Activated CD8-positive, alpha-beta memory T cell treated with anti-CD3 and anti-CD28 coated beads, Interleukin-2, amount 50 U/mL, for 24 hours (primary cell): ENCODE measurements around the gene NR2F1-AS1.

Experiments used
- DNase-seq: peaks from one replicate; pipeline ENCODE4 v3.0.0-alpha.2; 2020; ENCODE audit errors: extremely low read depth

NR2F1-AS1 gene

DNA sequence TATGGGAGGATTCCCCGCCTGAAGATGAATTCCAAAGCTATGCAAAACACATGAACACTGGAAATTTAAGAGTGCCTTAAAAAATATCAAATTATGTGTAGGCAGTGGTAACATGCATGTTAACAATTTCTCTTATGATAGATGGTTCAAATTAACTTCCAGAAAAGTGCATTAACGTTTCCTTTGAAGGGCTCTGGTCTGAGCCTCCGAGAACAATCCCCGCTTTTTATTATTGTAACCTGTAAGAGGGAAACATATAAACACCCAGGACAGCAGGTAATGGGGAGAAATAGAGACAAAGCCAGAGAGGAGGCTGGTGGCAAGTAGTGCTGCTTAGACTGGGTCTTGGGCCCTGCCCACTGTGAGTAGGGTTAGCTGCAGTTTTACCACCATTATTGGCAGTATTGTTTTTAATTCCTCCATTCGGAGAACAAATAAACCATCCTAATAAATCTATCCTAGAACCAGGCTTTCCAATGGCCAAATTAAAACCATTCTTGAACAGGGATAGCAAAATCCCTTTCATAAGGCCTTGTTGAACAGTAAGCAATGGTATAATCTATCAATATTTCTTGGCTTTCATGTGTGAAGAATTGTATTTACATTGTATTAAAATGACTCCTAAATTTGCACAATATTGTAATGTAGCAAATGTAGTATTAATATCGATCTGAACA, 8.3 kb upstream of the NR2F1-AS1 start:
- no peak for DNase-seq

GRCh38 chr5:93588352-93589151, 7.5 kb upstream of the NR2F1-AS1 start:
- DNase-seq: no peak

GRCh38 chr5:93587597-93588351, 6.8 kb upstream of the NR2F1-AS1 start:
- no peak for DNase-seq

DNA sequence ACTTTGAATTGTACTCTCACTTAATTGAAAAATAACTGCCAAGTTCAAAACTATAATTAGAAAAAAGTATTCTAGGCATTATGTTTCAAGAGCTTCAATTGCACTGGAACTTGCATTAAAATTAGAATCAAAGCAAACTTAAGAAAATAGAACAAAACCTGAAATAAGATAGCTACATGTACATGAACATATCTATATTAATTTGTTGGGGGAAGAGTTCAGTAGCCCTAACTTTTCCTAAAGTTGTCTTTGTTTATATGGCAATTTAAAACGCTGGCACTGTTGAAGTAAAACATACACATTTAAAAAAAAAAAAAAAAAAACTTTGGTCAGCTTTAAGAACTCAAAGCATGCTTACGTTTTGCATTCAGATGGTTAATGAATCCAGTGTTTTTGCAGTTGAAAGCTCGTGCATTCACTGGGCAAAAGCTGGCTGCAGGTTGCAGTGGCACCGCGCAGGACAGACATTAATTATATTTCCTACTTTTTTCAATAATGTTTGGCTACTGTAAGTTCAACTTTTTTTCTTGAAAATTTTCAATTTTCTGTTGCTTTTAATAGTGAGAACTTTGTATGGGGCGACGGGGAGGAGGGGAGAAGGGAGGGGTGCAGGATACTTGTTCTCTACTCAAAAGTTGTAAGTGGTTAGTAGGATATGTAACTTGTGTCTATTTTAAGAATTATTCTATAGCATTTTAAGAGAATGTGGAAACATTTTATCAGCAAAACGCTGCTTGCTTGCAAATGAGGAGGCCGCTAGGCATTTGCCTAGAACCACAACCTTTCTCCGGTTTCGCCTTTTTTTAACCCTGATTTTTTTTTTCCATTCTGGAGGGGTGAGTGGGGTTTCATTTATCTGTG, 5.9 kb upstream of the NR2F1-AS1 start:
- no peak for DNase-seq

GRCh38 chr5:93585767-93586385, 4.9 kb upstream of the NR2F1-AS1 start:
- DNase-seq: no peak

DNA sequence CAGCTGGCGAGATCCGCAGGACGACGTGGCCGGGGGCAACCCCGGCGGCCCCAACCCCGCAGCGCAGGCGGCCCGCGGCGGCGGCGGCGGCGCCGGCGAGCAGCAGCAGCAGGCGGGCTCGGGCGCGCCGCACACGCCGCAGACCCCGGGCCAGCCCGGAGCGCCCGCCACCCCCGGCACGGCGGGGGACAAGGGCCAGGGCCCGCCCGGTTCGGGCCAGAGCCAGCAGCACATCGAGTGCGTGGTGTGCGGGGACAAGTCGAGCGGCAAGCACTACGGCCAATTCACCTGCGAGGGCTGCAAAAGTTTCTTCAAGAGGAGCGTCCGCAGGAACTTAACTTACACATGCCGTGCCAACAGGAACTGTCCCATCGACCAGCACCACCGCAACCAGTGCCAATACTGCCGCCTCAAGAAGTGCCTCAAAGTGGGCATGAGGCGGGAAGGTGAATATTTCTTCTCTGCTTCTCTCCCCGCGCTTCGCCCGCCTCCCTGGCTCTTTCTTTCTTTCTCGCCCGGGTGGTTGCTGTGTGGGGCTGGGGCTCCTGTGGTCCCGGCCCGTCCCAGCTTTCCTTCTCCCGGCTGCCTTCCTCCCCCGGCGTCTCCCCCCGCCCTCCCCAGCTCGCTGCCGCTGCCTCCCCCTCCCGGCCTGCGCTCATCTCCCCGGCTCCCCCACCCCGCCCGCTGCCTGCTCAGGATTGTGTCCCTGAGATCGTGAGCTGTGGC, 4.2 kb upstream of the NR2F1-AS1 start:
- DNase-seq: no peak

DNA sequence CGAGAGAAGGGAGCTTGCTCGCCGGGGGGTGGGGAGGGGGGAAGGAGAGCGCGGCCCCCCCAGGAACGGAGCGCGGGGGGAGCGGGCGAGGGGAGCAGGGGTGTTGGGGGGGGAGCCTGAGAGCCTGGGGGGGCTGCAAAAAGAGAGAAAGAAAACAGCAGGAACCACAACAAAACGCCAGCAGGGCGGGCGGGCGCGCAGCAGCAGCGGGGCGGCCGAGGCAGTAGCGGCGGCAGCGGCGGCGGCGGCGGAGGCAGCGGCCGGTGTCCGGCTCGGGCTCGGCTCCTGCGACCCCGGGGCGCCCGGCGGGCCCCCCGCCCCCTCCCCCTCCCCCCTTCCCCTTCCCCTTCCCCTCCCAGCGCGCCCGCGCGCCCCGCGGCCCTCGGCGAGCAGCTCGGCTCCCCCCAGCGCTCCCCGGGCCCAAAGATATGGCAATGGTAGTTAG, 3.6 kb upstream of the NR2F1-AS1 start:
- no peak for DNase-seq

DNA sequence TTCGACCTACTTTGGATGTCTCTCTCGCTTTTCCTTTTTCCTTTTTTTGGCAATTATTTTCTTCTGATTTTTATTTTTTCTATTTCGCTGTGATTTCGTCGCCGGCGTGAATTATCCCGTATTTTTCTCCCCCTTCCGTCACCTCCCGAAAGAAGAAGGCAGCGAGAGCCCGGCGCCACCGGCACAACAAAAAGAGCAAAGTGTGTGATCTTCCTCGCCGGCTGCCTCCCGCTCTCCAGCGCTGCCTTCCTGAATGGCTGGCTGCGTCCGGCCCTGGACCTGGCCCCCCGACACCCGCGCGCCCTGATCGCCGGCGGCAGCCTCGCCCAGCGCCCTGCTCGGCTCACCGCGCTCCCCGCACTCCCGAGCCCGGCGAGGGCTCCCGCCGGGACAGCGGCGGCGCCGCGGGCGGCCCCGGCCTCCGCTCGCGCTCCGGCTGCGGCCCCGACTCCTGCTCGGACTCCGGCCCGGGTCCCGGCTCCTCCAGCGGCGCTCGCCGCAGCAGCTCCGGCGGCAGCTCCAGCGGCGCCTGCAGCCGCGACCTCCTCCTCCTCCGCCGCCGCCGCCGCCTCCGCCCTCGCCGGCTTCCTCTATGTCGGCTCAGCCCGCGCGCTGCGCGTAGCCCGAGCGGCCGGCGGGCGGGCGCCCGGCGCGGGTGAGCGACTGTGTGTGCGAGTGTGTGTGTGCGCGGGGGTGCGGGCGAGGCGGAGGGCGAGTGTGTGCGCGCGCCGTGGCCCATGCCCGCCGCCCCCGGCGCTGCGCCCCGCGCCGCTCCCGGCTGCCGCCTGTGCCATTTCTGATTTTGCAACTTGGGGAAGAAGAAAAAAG, 3.0 kb upstream of the NR2F1-AS1 start:
- no peak for DNase-seq

GRCh38 chr5:93583439-93583767, 2.4 kb upstream of the NR2F1-AS1 start:
- DNase-seq: no peak

DNA sequence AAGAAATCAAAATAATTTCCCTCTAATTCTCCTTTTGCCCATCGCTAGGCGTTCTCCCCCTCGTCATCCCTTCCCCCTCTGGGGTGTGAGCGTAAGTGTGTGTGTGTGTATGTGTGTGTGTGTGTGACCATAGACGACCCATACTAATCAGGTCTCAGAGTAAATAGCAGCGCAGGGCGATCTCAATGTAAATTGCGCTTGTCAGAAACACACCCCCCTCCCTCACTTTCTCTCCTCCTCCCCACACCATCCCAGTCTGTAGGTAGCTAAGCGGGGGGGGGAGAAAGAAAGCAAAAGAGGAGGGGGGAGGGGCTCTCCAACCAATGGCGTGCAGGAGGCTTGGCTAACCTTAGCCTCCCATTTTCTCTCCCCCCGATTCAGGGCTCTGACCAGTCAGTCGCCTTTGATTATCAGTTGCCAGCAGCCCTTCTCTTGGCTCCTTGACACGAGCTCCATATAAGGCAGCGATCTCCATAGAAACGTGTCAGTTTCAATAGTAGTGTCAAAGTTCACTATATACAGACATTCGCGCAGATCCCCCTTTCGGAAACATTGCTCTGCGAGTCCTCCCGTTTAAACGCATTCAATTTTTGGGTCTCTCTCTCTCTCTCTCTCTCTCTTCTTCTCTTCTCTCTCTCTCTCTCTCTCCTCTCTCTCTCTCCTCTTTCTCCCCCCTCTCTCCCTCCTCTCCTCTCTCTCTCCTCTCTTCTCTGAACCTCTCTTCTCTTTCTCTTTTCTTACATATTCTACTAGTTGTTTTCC, 1.8 kb upstream of the NR2F1-AS1 start, which contains the start of gene NR2F1:
TSS of gene NR2F1 (plus strand) at position 546 of the 762 bp plus-strand sequence. CDS start 1,802 bp downstream, outside the sequence.
- DNase-seq: no peak

DNA sequence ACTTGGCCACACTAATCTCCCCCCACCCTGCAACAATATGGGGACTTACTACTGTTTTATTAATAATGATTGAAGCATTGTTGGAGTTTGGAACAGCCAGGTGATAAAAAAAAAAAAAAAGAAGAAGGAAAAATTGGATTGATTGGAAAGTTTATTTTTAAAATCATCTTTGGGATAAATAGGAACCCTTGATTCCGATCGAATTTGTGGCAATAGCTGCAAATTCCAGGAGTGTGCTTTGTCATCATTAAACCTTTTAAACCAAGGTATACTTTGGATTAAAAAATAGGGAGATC, 1.1 kb upstream of the NR2F1-AS1 start:
- DNase-seq: no peak

DNA sequence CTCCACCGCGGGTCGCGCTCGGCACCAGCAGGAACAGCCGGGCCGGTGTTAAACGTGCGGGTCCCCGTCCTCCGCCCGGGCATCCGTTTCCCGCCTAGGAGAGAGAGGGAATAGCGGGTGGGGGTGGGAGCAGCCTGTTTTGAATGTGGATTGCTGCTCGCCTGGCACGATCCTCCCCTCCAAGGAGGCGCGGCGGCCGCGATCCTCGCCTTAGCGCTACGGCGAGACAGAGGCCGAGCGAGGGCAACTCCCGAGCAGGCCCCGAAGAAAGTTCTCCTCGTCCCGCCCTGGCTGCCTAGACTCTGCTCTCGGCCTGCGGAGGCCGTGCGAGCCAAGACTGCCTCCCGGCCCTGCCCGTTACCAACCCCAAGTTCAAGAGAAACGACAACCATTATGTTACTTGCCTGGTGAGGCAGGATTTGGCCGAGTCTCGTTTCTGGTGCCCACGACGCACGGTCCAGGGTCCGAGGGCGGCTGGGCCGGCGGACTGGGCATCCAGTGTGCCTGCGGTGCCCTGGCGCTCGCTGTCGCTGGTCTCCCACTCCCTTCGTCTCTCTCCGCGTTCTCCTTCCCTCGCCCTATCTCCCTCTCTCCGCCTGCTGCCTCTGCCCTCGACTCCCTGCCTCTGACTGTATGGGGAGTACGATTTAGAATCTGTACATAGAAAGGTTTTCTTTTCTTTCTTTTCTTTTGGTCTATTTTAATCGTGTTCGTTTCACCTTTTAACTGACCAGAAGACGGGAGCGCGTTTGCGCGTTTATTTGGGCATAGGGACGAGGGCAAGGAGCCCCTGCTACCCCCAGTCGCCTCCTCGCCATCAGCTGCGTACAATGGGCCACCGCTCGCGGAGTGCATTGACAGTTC, 724 bp downstream of the NR2F1-AS1 start:
- no peak for DNase-seq

DNA sequence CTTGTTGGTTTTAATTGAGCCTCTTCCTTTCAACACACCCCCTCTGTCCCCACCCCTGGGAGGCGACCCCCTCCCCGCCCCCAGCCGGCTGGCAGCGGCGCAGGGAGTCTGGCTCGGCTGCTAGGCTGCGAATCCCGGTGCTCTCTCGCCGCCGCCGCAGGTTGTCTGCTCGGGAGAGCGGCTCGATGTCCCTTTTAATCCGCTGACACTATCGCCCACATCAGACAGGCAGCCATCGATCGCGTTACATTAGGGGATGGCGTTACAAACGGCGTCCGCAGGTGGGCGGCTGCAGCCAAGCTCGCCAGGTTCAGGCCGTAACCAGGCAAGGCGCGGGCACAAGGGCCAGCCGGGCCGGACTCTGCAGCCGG, 1.3 kb downstream of the NR2F1-AS1 start:
- DNase-seq: no peak

DNA sequence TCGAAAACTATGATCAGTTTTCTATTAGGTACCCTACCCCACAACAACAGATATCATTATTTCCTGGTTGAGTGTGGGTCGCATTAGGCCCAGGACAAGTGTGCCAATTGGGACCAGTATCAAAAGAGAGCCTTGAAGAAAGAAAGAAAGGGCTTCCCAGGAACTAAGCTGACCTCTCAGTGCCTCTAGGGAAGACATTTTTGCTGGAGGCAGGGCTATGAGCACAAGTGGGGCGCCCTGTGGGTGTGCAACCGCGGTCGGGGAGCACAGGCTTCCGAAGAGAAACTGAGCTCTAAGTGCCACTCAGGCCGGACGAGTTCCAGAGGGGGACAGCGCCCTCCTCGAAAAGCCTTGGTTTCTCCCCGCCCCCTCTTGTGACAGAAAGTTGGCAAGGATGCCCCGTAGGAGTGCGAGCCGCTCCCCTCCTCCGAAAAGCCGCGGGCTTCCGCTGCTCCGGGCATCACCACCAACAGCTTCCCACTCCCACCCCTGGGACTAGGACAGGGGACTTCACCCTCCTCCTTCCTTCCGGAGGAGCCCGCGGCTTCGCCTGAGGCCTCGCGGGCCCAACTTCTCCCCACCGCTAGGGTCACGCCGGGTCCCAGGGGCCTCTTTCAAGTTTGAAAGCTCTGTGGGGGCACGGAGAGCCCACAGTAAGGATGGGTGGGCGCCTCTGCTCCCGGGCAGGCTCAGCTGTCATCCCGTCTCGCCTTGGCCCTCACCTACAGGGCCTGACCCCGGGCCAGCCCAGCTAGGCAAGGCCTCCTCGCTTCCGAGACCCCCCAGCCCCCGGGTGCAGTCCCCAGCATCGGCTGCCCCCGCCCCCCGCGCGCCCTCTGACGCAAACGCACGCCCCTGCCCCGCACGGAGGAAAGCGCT, 2.0 kb downstream of the NR2F1-AS1 start:
- no peak for DNase-seq

GRCh38 chr5:93577854-93578812, 2.9 kb downstream of the NR2F1-AS1 start:
- no peak for DNase-seq
